ENCODE results near the gene ZNF324B. TPM values are rescaled to one million over a fixed set of nuclear protein-coding genes. Genes with fewer than 3 reads are reported as not detected.
A peak's percentile ranks its signal among the peaks of the same experiment; 100 is the strongest.
"Not testable (repeated sequence)": the region's sequence is repeated elsewhere in the genome, so short reads cannot be mapped to it uniquely, and the experiment has no call there.

The ZNF324B gene
- total RNA-seq (ENCODE audit: unreplicated experiment) = 9.9 TPM
- long read RNA-seq, partial matches to known transcripts = 0 of 1 reads
- long read RNA-seq, other reads (novel, unspliced or antisense) = 0 of 1 reads

DNA sequence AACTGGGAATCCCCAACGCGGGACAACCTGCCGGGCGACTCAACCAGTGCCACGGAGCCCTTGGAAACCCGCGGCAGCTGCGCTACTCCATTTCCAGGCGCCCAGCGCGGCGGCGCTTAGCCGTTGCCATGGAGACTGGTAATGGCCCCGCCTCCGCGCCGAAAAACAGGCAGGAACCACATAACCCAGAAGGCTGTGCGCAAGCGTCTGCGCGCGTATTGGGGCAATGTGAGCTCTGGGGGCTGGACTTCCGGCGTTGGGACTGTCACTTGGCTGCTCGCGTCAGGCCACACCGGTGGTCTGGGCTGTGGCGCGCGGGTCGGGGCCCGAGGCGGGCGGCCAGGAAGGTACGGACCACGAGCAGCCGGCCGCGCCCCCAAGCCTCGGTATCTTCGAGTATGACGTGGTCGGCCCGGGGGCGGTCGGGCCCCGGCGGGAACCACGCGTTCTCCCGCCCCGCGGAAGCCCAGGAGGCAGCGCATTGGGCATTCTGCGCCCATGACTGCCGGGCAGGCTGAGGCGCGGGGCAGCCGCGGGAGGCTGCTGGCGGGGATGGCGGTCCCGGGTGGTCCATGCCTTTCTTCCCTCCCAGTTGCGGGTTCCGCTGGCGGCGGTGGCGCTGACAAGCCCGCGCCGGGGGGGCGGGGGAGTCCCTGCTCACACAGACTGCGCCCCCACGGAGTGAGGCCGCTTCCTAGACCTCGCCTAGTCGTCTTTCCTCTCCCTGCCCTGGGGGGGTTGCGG, at the start of gene ZNF324B:
Gene ZNF324B, plus strand, starts transcription at position 265 of the 744 bp plus-strand sequence. CDS start 2,080 bp downstream, outside the sequence.
- peak within 1 kb of the TSS; percentile 56 for H3K27ac Mint-ChIP-seq (ENCODE audit: unreplicated experiment)
- H3K36me3 Mint-ChIP-seq (ENCODE audit: unreplicated experiment) = peaks cover 19% of the 10 kb centered on the region
- H3K4me3 Mint-ChIP-seq (ENCODE audit: unreplicated experiment) = peak within 1 kb of the TSS; percentile 89

GRCh38 chr19:58401840-58402421, 49.5 kb upstream of the ZNF324B start:
- H3K27me3 Mint-ChIP-seq (ENCODE audit: unreplicated experiment) = peaks cover 6% of the 10 kb centered on the region
- H3K4me1 Mint-ChIP-seq (ENCODE audit: low read depth, unreplicated experiment) = peaks cover 2% of the 10 kb centered on the region
- H3K27ac Mint-ChIP-seq (ENCODE audit: unreplicated experiment) = no peak overlapping the region
- no peaks in the 10 kb centered on the region for H3K36me3 Mint-ChIP-seq (ENCODE audit: unreplicated experiment)
- peaks cover 13% of the 10 kb centered on the region for H3K9me3 Mint-ChIP-seq (ENCODE audit: unreplicated experiment)
- no peak for DNase-seq
- H3K4me3 Mint-ChIP-seq (ENCODE audit: unreplicated experiment) = peak overlapping the region; percentile 96
- TF ChIP-seq CTCF (IDR thresholded peaks at IDR 0.05; ENCODE audit: partially characterized antibody, unreplicated experiment) = peak; percentile 21

More for the DNA sequence above, at the start of gene ZNF324B:
- TF ChIP-seq CTCF (IDR thresholded peaks at IDR 0.05; ENCODE audit: partially characterized antibody, unreplicated experiment) = no peak
- peaks cover 24% of the 10 kb centered on the region for H3K9me3 Mint-ChIP-seq (ENCODE audit: unreplicated experiment)
- H3K4me1 Mint-ChIP-seq (ENCODE audit: low read depth, unreplicated experiment) = peaks cover 9% of the 10 kb centered on the region
- DNase-seq = peak; percentile 96
- peaks cover 14% of the 10 kb centered on the region for H3K27me3 Mint-ChIP-seq (ENCODE audit: unreplicated experiment)

DNA sequence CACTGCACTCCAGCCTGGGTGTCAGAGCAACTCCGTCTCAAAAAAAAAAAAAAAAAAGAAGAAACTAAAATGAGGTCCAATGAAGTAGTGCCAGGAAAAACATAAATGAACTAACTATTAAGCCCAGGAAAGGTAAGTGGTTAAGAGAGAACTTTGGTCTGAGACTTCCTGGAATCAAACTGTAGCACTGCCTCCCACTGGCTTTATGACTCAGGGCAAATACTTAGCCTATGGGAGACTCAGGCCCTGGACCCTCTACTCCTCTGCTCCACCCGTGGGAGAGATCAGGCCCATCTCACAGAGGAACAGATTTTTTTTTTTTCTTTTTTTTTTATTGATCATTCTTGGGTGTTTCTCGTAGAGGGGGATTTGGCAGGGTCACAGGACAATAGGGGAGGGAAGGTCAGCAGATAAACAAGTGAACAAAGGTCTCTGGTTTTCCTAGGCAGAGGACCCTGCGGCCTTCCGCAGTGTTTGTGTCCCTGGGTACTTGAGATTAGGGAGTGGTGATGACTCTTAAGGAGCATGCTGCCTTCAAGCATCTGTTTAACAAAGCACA, 47.4 kb upstream of the ZNF324B start:
- Mint-ChIP-seq H3K27me3 (ENCODE audit: unreplicated experiment) (peaks cover 12% of the 10 kb centered on the region), H3K9me3 (ENCODE audit: unreplicated experiment) (peaks cover 14% of the 10 kb centered on the region)
- H3K4me1 Mint-ChIP-seq (ENCODE audit: low read depth, unreplicated experiment); H3K36me3 Mint-ChIP-seq (ENCODE audit: unreplicated experiment); H3K4me3 Mint-ChIP-seq (ENCODE audit: unreplicated experiment); H3K27ac Mint-ChIP-seq (ENCODE audit: unreplicated experiment); DNase-seq: not testable (repeated sequence)

DNA sequence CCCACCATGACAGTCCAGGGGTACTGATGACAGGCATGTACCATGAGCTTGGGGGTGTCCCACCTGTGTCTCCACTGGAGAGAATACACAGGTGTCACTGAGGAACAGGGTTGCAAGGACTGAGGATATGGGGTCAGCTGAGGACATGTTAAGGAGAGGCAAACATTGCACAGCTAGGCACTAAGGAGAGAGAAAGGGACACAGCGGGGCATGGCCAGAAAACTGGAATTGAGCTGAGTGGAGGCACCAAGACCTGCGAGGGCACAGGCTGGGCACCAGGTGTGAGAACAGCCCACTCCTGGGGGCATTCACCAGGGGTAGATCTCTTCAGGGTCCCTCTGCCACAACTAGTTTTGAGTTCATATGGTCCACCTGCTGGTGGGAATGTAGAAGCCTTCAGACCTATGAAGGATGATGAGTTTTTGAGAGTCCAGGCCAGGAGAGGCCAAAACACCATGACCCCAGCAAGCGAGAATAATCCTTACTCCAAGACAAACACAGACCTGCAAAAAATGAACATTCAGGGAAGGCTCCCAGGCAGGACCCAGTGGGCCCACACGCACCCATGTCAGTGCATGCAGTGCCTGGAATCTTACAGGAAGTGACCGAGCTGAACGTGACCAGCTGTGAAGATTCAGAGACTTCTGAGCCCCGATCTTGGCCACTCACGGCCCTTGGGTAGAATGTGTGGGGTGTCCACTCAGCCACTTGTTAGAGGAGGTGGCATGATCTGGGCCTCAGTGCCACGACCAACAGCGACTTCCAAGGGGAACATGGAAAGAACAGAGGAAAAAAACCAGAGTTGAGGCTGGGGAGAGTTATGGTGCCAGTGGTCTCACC, 44.4 kb upstream of the ZNF324B start:
- Mint-ChIP-seq H3K9me3 (ENCODE audit: unreplicated experiment) (peaks cover 16% of the 10 kb centered on the region), H3K4me1 (ENCODE audit: low read depth, unreplicated experiment) (peaks cover 11% of the 10 kb centered on the region), H3K27ac (ENCODE audit: unreplicated experiment) (no peak overlapping the region), H3K36me3 (ENCODE audit: unreplicated experiment) (no peaks in the 10 kb centered on the region), H3K27me3 (ENCODE audit: unreplicated experiment) (peaks cover 14% of the 10 kb centered on the region), H3K4me3 (ENCODE audit: unreplicated experiment) (peak overlapping the region; percentile 90)
- no peak for DNase-seq
- TF ChIP-seq CTCF (IDR thresholded peaks at IDR 0.05; ENCODE audit: partially characterized antibody, unreplicated experiment) = peak; percentile 33

GRCh38 chr19:58407658-58408151, 43.7 kb upstream of the ZNF324B start:
- Mint-ChIP-seq H3K36me3 (ENCODE audit: unreplicated experiment) (no peaks in the 10 kb centered on the region), H3K4me3 (ENCODE audit: unreplicated experiment) (peak overlapping the region; percentile 90), H3K27ac (ENCODE audit: unreplicated experiment) (peak overlapping the region; percentile 64), H3K27me3 (ENCODE audit: unreplicated experiment) (peaks cover 14% of the 10 kb centered on the region), H3K4me1 (ENCODE audit: low read depth, unreplicated experiment) (peaks cover 11% of the 10 kb centered on the region), H3K9me3 (ENCODE audit: unreplicated experiment) (peaks cover 16% of the 10 kb centered on the region)
- DNase-seq = no peak
- no peak for TF ChIP-seq CTCF (IDR thresholded peaks at IDR 0.05; ENCODE audit: partially characterized antibody, unreplicated experiment)

All from glutamatergic neuron (in vitro differentiated cells).